Activated gamma-delta T cell (primary cell): ENCODE data around the gene RNF130.
"Not testable (repeated sequence)": the region's sequence is repeated elsewhere in the genome, so short reads cannot be mapped to it uniquely, and the experiment has no call there.

Experiments used
- DNase-seq: peaks from one replicate; lab custom pipeline; 2025; lab: John Stamatoyannopoulos, UW

The RNF130 gene

GRCh38 chr5:180018347-180019060 is 53.1 kb downstream of the RNF130 start:
- no peak for DNase-seq

- not testable (repeated sequence) for DNase-seq
Measured at GRCh38 chr5:180015523-180015922, 56.0 kb downstream of the RNF130 start.

DNA sequence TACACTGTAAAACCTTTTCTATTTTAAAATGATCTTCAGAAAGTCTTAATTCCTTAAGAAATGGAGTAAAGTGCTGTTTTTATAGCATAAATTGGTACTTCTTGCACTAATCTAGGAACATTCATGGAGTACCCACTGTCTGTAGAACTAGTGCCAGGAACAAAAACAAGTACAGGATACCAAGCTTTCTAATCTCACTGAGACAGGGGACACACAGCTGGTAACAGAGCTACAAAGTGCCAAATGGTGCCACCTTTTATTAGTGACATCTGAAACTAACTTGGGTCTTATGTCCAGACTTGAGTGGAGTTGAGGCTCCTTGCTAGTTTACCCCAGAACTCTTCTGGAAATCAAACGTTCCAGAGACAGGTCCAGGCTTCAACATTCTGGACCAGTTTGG is 57.9 kb downstream of the RNF130 start:
- no peak for DNase-seq

DNA sequence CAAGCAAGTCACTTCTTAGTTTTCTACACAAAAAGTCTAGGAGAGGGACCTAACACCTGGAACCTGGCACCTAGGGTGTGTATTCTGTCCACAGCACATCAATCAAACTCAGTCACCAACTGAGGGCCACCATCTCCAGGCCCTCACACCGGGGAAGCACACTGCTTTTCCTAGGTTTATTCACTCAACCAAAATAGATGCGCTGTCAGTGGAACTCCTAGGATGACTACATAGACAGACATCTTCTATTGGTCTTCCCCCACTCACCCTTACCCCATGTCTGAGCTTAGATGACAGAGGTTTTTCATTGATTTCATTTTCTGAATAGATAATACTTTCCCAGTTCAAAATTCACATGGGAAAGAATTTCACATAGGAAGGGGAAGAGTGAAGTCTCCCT is 59.2 kb downstream of the RNF130 start:
- no peak for DNase-seq

DNA sequence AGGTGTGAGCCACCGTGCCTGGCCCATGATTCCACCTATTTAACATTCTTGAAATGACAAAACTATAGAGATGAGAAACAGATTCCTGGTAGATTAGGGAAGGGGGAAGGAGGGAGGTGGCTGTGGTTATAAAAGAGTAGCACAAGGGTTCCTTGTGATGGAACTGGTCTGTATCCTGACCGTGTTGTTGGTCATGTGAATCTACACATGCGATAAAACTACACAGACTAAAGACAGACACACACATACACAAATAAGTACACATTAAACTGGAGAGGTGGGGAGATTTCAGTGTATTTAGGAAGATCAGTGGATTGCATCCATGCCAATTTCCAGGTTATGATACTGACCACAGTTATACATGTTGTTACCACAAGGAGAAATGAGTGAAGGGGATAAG is 60.9 kb downstream of the RNF130 start:
- DNase-seq, result no peak

DNA sequence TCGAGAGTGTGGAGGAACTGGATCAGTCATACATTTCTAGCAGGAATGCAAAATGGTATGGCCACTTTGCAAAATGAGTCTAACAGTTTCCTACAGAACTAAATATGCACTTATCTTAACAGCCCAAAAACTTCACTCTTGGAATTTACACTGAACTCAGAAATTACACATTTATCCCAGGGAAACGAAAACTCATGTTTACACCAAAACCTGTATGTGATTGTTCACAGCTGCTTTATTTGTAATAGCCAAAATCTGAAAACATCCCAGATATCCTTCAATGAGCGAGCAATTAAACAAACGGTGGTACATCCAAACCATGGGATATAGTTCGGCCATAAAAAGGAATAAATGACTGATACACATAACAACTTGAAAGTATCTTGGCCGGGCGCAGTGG is 62.0 kb downstream of the RNF130 start:
- DNase-seq, result no peak

DNA sequence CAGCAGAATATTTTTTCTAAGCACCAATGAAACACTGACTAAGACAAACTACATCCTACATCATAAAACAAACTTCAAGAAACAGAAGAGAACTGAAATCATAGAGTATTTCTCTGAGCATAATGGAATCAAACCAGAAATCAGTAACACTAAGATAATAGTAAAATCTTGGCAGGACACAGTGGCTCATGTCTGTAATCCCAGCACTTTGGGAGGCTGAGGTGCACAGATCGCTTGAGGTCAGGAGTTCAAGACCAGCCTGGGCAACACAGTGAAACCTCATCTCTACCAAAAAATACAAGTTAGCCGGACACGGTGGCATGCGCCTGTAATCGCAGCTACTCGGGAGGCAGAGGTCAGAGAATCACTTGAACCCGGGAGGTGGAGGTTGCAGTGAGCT is 63.1 kb downstream of the RNF130 start:
- DNase-seq, result no peak

GRCh38 chr5:180007582-180007981 is 64.0 kb downstream of the RNF130 start:
- DNase-seq, result no peak

DNA sequence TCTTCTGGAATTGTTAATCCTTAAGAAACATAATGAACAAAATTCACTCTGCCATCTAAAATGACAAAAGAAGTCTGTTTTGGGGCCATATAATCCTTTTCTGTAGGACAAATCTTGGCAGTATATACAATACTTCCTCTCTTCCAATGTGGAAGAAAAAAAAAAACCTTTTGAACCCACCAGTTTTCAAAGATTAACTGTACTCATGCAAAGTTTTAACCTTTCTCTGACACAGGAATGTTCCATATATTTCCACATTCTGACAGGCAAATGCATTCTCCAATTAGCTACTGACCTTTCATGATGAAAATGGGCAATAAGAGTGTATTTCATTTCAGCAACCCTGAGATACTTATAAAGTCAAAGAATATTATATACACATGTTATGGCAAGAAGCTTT is 65.4 kb downstream of the RNF130 start:
- no peak for DNase-seq

- no peak for DNase-seq
Measured at GRCh38 chr5:180003127-180003526, 68.4 kb downstream of the RNF130 start.

GRCh38 chr5:180001742-180002141 is 69.8 kb downstream of the RNF130 start:
- DNase-seq, result no peak

DNA sequence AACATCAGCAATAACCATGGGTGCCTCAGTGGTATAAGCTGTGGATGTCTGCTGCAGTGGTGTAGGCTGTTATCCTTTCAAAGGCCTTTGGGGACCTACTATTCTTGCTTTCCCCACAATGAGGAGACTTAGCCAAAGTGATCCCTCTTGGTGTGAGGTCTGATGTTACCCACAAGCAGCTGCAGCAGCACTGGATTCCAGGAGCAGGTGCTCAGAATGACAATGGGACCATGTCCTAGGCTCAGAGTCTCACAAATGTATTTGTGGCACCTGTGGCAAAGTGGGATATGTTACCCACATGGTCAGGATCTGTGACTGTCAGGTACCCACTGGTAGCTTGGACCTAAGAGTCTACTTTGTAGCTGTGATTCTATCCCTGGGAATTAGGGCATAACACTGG is 70.4 kb downstream of the RNF130 start:
- DNase-seq, result no peak

GRCh38 chr5:179998485-179998884 is 73.1 kb downstream of the RNF130 start:
- no peak for DNase-seq

- no peak for DNase-seq
Measured at GRCh38 chr5:179994583-179995323, 76.8 kb downstream of the RNF130 start.

DNA sequence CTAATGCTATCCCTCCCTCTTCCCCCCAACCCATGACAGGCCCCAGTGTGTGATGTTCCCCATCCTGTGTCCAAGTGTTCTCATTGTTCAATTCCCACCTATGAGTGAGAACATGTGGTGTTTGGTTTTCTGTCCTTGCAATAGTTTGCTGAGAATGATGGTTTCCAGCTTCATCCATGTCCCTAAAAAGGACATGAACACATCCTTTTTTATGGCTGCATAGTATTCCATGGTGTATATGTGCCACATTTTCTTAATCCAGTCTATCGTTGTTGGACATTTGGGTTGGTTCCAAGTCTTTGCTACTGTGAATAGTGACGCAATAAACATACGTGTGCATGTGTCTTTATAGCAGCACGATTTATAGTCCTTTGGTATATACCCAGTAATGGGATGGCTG is 78.7 kb downstream of the RNF130 start:
- not testable (repeated sequence) for DNase-seq

DNA sequence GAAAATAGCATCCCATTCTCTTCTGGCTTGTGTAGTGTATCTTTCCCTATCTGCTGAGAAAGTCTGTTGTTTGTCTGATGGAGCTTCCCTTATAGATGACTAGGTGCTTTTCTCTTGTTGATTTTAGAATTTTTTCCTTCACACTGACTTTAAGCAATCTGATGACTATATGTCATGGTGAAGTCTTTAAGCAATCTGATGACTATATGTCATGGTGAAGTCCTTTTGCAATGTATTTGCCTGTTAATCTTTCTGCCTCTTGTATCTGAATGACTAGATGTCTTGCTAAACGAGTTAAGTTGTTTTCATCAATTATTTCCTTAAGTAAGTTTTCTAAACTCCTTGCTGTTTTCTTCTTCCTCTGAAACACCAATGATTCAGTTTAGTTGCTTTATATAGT is 80.5 kb downstream of the RNF130 start:
- no peak for DNase-seq

- not testable (repeated sequence) for DNase-seq
Measured at GRCh38 chr5:179990525-179990924, 81.0 kb downstream of the RNF130 start.

GRCh38 chr5:179986328-179986727 is 85.2 kb downstream of the RNF130 start:
- no peak for DNase-seq

GRCh38 chr5:179981636-179982035 is 89.9 kb downstream of the RNF130 start:
- no peak for DNase-seq

DNA sequence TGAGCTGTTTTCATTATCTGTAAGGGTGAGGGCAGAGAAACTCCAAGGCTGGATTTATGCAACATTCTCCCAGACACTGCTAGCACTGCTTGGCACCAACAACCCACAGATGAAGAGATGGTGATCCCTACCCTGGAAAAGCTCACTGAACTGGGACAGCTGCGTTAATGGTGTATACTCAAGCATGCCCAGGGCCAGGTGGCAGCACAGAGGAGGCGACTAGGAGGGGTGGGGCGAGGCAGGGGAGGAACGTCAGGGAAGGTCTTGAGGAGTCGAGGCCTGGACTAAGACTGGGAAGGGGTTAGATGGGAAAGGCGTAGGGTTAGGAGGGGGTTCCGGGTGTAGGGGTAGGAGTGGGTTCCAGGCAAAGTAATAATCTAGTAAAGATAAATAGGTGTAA is 90.8 kb downstream of the RNF130 start:
- DNase-seq, result no peak

DNA sequence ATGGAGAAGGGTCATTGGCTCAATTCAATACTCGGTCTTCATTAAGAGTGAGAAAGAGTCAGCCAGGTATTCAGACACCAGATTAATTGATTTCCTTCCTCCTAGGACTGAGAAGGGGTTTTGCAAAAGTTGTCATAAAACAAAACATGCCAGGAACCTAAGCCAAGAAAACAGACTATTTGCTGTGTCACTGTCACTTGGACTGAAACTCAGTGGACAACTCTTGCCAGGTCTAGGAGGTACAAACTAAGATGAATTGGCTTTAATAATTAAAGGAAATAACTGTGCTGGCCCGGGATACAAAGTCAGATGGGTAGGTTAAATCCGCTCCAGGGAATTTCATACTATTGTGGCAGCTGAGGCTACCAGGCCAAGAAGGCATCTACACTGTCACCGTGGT is 92.8 kb downstream of the RNF130 start:
- no peak for DNase-seq

DNA sequence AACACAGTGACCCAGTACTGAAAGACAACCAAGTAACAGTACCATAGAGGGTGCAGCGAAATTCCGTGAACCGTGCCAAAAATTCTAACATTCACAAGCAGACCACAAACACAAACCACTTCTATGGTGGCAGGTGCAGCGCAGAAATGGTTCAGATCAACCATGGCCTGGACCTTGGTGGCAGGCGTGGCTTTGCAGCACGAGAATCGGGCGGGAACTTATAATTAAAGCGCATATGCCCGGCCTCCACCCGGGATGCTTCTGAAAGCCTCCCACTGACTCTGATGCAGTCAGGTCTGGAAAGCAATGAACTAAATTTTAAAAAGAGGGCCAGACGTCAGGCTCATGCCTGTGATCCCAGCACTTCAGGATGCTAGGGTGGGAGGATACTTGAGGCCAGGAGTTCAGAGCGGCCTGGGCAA is 95.8 kb downstream of the RNF130 start:
- DNase-seq, result no peak

- DNase-seq, result no peak
Measured at GRCh38 chr5:179974946-179975712, 96.4 kb downstream of the RNF130 start.
